ENCODE data around the gene HYAL3. TPM values are rescaled to one million over a fixed set of nuclear protein-coding genes. Genes with fewer than 3 reads are reported as not detected.

The HYAL3 gene
- total and polyA plus RNA-seq, 10 of the 15 experiments (the other 5 are each of a cell fraction or from before 2014, with no cell fraction given): 0.37 to 4.2 (median 2.8) TPM

- BruUV-seq (replicated peaks): TSS peak; percentile 90
- FAIRE-seq: peak; percentile 86
- Histone ChIP-seq H3K4me1 (ENCODE audit: control insufficient read depth, insufficient read depth, low read length) (peaks cover 3% of the 10 kb centered on the region; the same call in 1 of the 2 replicates), H3K4me3 (peak within 1 kb of the TSS; percentile 90), H3K79me2 (ENCODE audit: control insufficient read depth, insufficient read depth, low read length) (peaks cover 17% of the 10 kb centered on the region), H4K20me1 (ENCODE audit: control insufficient read depth, insufficient read depth) (no peaks in the 10 kb centered on the region), H3K27me3 (replicated peaks in 1 of 2; ENCODE audit: control insufficient read depth in 2 of 2, insufficient read depth in 2 of 2, low read length in 1 of 2) (no peaks in the 10 kb centered on the region), H2AFZ (ENCODE audit: control insufficient read depth, low read depth, low read length) (peak within 1 kb of the TSS; percentile 76), H3K9ac (ENCODE audit: control insufficient read depth, insufficient read depth, low read length) (peak within 1 kb of the TSS; percentile 98), H3K36me3 (ENCODE audit: control insufficient read depth in 2 of 2, insufficient read depth in 2 of 2, low read length in 1 of 2) (peaks cover 16 to 26% of the 10 kb centered on the region in 2 experiments), H3K9me3 (replicated peaks; ENCODE audit: control insufficient read depth, insufficient read depth, low read length) (no peaks in the 10 kb centered on the region), H3K27ac (ENCODE audit: control insufficient read depth, insufficient read depth) (peak within 1 kb of the TSS; percentile 69), H3K4me2 (ENCODE audit: control insufficient read depth, insufficient read depth) (peak within 1 kb of the TSS; percentile 93)
- WGBS (ENCODE audit: insufficient coverage, insufficient replicate concordance, low lambda C conversion rate, missing lambda C conversion rate): 2% methylated on average over 53 of the region's 55 CpGs
- in situ Hi-C loops (cut with MboI) (no loop called here), intact Hi-C loops (cut with micrococcal nuclease; ENCODE audit: unreplicated experiment) (no loop called here)
- POLR2A ChIA-PET: interaction anchor here (0.7 to 3.0 kb wide), 6 partner anchors 10 to 262 kb away, joined by 3 to 58 read pairs (median 6); partner anchors contain the start of genes CYB561D2, HYAL3, NAA80 and NPRL2
- ATAC-seq: peak; percentile 96
- CTCF ChIA-PET: interaction anchor here (1.0 to 2.0 kb wide), 8 partner anchors 9 to 214 kb away, joined by 3 to 12 read pairs (median 4); partner anchors contain the start of genes HYAL3 and NAA80
- peak; percentile 81 for DNase-seq (ENCODE audit: low read depth, low spot score)
- RAD21 ChIA-PET (ENCODE audit: unreplicated experiment): interaction anchor here (1.4 to 3.4 kb wide), 3 partner anchors 9 to 29 kb away, joined by 3 to 21 read pairs (median 8); partner anchors contain the start of genes HYAL3 and NAA80
- SMC1A ChIA-PET (ENCODE audit: uncharacterized antibody, unreplicated experiment): interaction anchor here (1.1 to 1.9 kb wide), 3 partner anchors 9 to 29 kb away, joined by 3 to 20 read pairs (median 4); partner anchors contain the start of genes HYAL3 and NAA80
- TF ChIP-seq EZH2 (IDR thresholded peaks at IDR 0.05; ENCODE audit: borderline replicate concordance, control insufficient read depth, low read depth, low read length): no peak
- peak; percentile 71 for TF ChIP-seq IRF3 (IDR thresholded peaks at IDR 0.05)
- no peak for TF ChIP-seq ZNF274 (IDR thresholded peaks at IDR 0.05; ENCODE audit: insufficient read depth, insufficient read length)
- TF ChIP-seq CEBPZ (IDR thresholded peaks at IDR 0.05; ENCODE audit: low read depth, low read length): no peak
- TF ChIP-seq, protein P1, sequence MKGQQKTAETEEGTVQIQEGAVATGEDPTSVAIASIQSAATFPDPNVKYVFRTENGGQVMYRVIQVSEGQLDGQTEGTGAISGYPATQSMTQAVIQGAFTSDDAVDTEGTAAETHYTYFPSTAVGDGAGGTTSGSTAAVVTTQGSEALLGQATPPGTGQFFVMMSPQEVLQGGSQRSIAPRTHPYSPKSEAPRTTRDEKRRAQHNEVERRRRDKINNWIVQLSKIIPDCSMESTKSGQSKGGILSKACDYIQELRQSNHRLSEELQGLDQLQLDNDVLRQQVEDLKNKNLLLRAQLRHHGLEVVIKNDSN (IDR thresholded peaks at IDR 0.05; ENCODE audit: borderline replicate concordance, extremely low read length, insufficient read depth, low read depth, low read length): no peak
- TF ChIP-seq BACH1 (IDR thresholded peaks at IDR 0.05; ENCODE audit: borderline replicate concordance): peak; percentile 31; the same call in 1 of the 2 replicates
- TF ChIP-seq DPF2 (IDR thresholded peaks at IDR 0.05): 0 out of 2 replicates have a peak, but pooled peaks have one; percentile 57
- TF ChIP-seq ZNF592 (IDR thresholded peaks at IDR 0.05): no peak
- TF ChIP-seq CREB1 (IDR thresholded peaks at IDR 0.05; ENCODE audit: low read depth): peak; percentile 92
- TF ChIP-seq IKZF1 (conservative IDR thresholded peaks at IDR 0.05): peak; percentile 60
- peak; percentile 44; the same call in 1 of the 2 replicates for TF ChIP-seq BMI1 (IDR thresholded peaks at IDR 0.05; ENCODE audit: borderline replicate concordance)
- TF ChIP-seq RFX5 (IDR thresholded peaks at IDR 0.05; ENCODE audit: low read depth, low read length): peak; percentile 49; the same call in 1 of the 2 replicates
Measured at GRCh38 chr3:50327943-50328691, 28.9 kb upstream of the HYAL3 start, which contains the start of gene TUSC2. TUSC2 (minus strand) TSS chr3:50328223; CDS start chr3:50328099, 124 bp downstream.

Data from GM12878 (cell line).